GM12872 (cell line): ENCODE data around the gene KIAA0513.

Experiments used
- CTCF ChIP-seq: IDR thresholded peaks from 3 replicates; pipeline ENCODE4 v1.5.1; 2011; ENCODE audit warnings: low read depth, mild to moderate bottlenecking, low read length, moderate library complexity; ENCODE audit not compliant: insufficient read depth

KIAA0513 gene

GRCh38 chr16:85027349-85027957 is at the start of gene KIAA0513:
KIAA0513 (plus strand) TSS chr16:85027795; CDS start chr16:85067072, 39,277 bp downstream.
- TF ChIP-seq CTCF = peak; percentile 38; the same call in 2 of the 3 replicates

- no peak for TF ChIP-seq CTCF
These were observed 48.1 kb upstream of the KIAA0513 start for GRCh38 chr16:84979516-84979915.

GRCh38 chr16:84982434-84982833 is 45.2 kb upstream of the KIAA0513 start:
- TF ChIP-seq CTCF = no peak

GRCh38 chr16:84985079-84986065 is 42.2 kb upstream of the KIAA0513 start:
- no peak for TF ChIP-seq CTCF

GRCh38 chr16:84986102-84986501 is 41.5 kb upstream of the KIAA0513 start:
- no peak for TF ChIP-seq CTCF

GRCh38 chr16:84986879-84987278 is 40.7 kb upstream of the KIAA0513 start:
- TF ChIP-seq CTCF = no peak

GRCh38 chr16:84988328-84989080 is 39.1 kb upstream of the KIAA0513 start:
- TF ChIP-seq CTCF = no peak
